Natural killer cell (primary cell): ENCODE results near the gene KIF18A. TPM values are rescaled to one million over a fixed set of nuclear protein-coding genes. Genes with fewer than 3 reads are reported as not detected.
"Not testable (repeated sequence)": the region's sequence is repeated elsewhere in the genome, so short reads cannot be mapped to it uniquely, and the experiment has no call there.

Experiments used
- ATAC-seq, 3 donors: fragments of 150-1000 bp in 2 of 3; fragments of 200-7000 bp in 1 of 3; cut with Tn5 transposase; 1 replicate in 1 of 3; 2 replicates in 2 of 3; pipeline ENCODE4 v1.10.0; 2021; ENCODE audit warnings: mild to moderate bottlenecking in 2 of 3, moderate library complexity in 2 of 3
- DNase-seq, 2 donors: peaks; one replicate each; pipeline versions ENCODE4 v3.0.0 to v3.0.0-alpha.2; 2013 to 2021; ENCODE audit warnings: mixed read lengths in 1 of 2
- H3K27ac ChIP-seq: one replicate; pipeline ENCODE4 v1.5.1; 2013; ENCODE audit warnings: mild to moderate bottlenecking, low read length
- H3K27me3 ChIP-seq: one replicate; pipeline ENCODE4 v1.6.1; 2013; ENCODE audit warnings: low read length; ENCODE audit not compliant: control insufficient read depth, insufficient read depth
- H3K36me3 ChIP-seq: one replicate; pipeline ENCODE4 v1.6.1; 2013; ENCODE audit warnings: low read length; ENCODE audit not compliant: control insufficient read depth, insufficient read depth
- H3K4me1 ChIP-seq: one replicate; pipeline ENCODE4 v1.6.1; 2013; ENCODE audit warnings: low read length; ENCODE audit not compliant: control insufficient read depth, insufficient read depth
- H3K4me3 ChIP-seq: one replicate; pipeline ENCODE4 v1.5.1; 2013; ENCODE audit warnings: low read length
- H3K9me3 ChIP-seq: one replicate; pipeline ENCODE4 v1.6.1; 2013; ENCODE audit warnings: low read length; ENCODE audit not compliant: control insufficient read depth, insufficient read depth
- H3K27ac Mint-ChIP-seq, 2 donors: one replicate each; pipeline ENCODE4 v1.8.0; 2022; ENCODE audit warnings: mild to moderate bottlenecking in 2 of 2, mixed read lengths in 2 of 2, moderate library complexity in 1 of 2
- H3K27me3 Mint-ChIP-seq, 2 donors: one replicate each; pipeline ENCODE4 v1.8.0; 2022; ENCODE audit warnings: low read depth in 2 of 2, mixed read lengths in 2 of 2
- H3K36me3 Mint-ChIP-seq: one replicate; pipeline ENCODE4 v1.8.0; 2022; ENCODE audit warnings: mixed read lengths
- H3K4me1 Mint-ChIP-seq, 2 donors: one replicate each; pipeline ENCODE4 v1.8.0; 2022; ENCODE audit warnings: mixed read lengths in 2 of 2
- H3K4me3 Mint-ChIP-seq: one replicate; pipeline ENCODE4 v1.8.0; 2022; ENCODE audit warnings: mild to moderate bottlenecking, moderate library complexity, mixed read lengths
- H3K9me3 Mint-ChIP-seq, 2 donors: one replicate each; pipeline ENCODE4 v1.8.0; 2022; ENCODE audit warnings: mixed read lengths in 2 of 2
- CTCF ChIP-seq: fragments of 200-600 bp; IDR thresholded peaks from one replicate; pipeline ENCODE4 v1.8.0; 2022; ENCODE audit warnings: antibody characterized with exemption
- WGBS: methylation state at CpG from one replicate; pipeline ENCODE4 v1.1.7; 2013; ENCODE audit warnings: missing lambda C conversion rate; ENCODE audit not compliant: insufficient coverage; 5-methylcytosine and 5-hydroxymethylcytosine counted together
- intact Hi-C: fragments of 100-400 bp; cut with micrococcal nuclease; formaldehyde crosslinking; loops from one replicate; pipeline ENCODE4 v1.14.2; 2022
- total RNA-seq, 4 donors: library from RNA; stranded (reverse); fragments of 120-200 nt in 1 of 4; gene quantifications; one replicate each; pipeline versions ENCODE4 v1.2.3 to v1.2.4, GENCODE V29; 2013 to 2022

Gene KIF18A
- total RNA-seq, 3 donors from 2014 or later (not counting 1 experiment from before 2014, with no cell fraction given), result 3.7 to 6.9 (median 5.5) TPM

GRCh38 chr11:28090052-28090749 lies 17.8 kb downstream of the KIF18A start:
- Histone ChIP-seq H3K36me3 (no peaks in the 10 kb centered on the region), H3K27me3 (no peaks in the 10 kb centered on the region), H3K9me3 (no peaks in the 10 kb centered on the region), H3K4me1 (no peaks in the 10 kb centered on the region), H3K27ac (no peak overlapping the region), H3K4me3 (no peak overlapping the region)
- intact Hi-C loops, result no loop called here
- H3K4me3 Mint-ChIP-seq, result no peak overlapping the region
- ATAC-seq, result no peak
- no peaks in the 10 kb centered on the region for H3K9me3 Mint-ChIP-seq
- WGBS, result no CpG with 5 or more reads among the region's 2 CpGs
- no peaks in the 10 kb centered on the region for H3K4me1 Mint-ChIP-seq
- H3K27ac Mint-ChIP-seq, result no peak overlapping the region
- H3K36me3 Mint-ChIP-seq, result no peaks in the 10 kb centered on the region
- DNase-seq, result no peak
- TF ChIP-seq CTCF, result no peak
- H3K27me3 Mint-ChIP-seq, result no peaks in the 10 kb centered on the region

GRCh38 chr11:28089378-28089777 lies 18.6 kb downstream of the KIF18A start:
- H3K9me3 ChIP-seq, result no peaks in the 10 kb centered on the region
- H3K27me3 ChIP-seq, result no peaks in the 10 kb centered on the region
- 89% methylated on average over 3 of the region's 5 CpGs for WGBS
- no peak overlapping the region for H3K27ac ChIP-seq
- no peak for TF ChIP-seq CTCF
- H3K9me3 Mint-ChIP-seq, result no peaks in the 10 kb centered on the region
- no peaks in the 10 kb centered on the region for H3K4me1 Mint-ChIP-seq
- H3K4me3 Mint-ChIP-seq, result no peak overlapping the region
- H3K27ac Mint-ChIP-seq, result no peak overlapping the region
- no peaks in the 10 kb centered on the region for H3K36me3 ChIP-seq
- no peak for ATAC-seq
- no peaks in the 10 kb centered on the region for H3K27me3 Mint-ChIP-seq
- no peaks in the 10 kb centered on the region for H3K36me3 Mint-ChIP-seq
- no peak overlapping the region for H3K4me3 ChIP-seq
- intact Hi-C loops, result no loop called here
- DNase-seq, result no peak
- no peaks in the 10 kb centered on the region for H3K4me1 ChIP-seq

- H3K4me3 ChIP-seq, H3K27ac ChIP-seq, H3K36me3 ChIP-seq, H3K27me3 Mint-ChIP-seq, H3K4me3 Mint-ChIP-seq, DNase-seq, H3K27ac Mint-ChIP-seq, H3K4me1 ChIP-seq, H3K27me3 ChIP-seq, ATAC-seq, H3K36me3 Mint-ChIP-seq, H3K4me1 Mint-ChIP-seq, intact Hi-C loops, H3K9me3 Mint-ChIP-seq, H3K9me3 ChIP-seq: not testable (repeated sequence)
- WGBS, result 100% methylated on average over 1 of the region's 3 CpGs
These were observed 20.3 kb downstream of the KIF18A start for GRCh38 chr11:28087693-28088092.

- ATAC-seq, intact Hi-C loops, H3K27me3 ChIP-seq, DNase-seq, H3K27ac ChIP-seq, H3K4me1 Mint-ChIP-seq, H3K27me3 Mint-ChIP-seq, H3K4me3 ChIP-seq, H3K27ac Mint-ChIP-seq, H3K9me3 ChIP-seq, H3K36me3 ChIP-seq, H3K36me3 Mint-ChIP-seq, H3K4me1 ChIP-seq, H3K4me3 Mint-ChIP-seq, H3K9me3 Mint-ChIP-seq: not testable (repeated sequence)
- WGBS, result no CpG with 5 or more reads among the region's 1 CpG
These were observed 20.8 kb downstream of the KIF18A start for GRCh38 chr11:28087192-28087591.
